PC-9 (cell line): ENCODE results near the gene MMP25. TPM values are rescaled to one million over a fixed set of nuclear protein-coding genes. Genes with fewer than 3 reads are reported as not detected.
A peak's percentile ranks its signal among the peaks of the same experiment; 100 is the strongest.

Source experiments
- BruUV-seq: library from RNA; stranded (reverse); fragments of 400-500 nt; replicated peaks from 2 replicates; lab custom pipeline; 2021; lab: Mats Ljungman, UMichigan
- CTCF ChIA-PET: fragments of 300-600 bp; sonication (Branson Sonifier 250); formaldehyde crosslinking; loops from one replicate; lab custom pipeline; 2022; ENCODE audit warnings: antibody characterized with exemption; lab: Charles Lee
- POLR2A ChIA-PET: fragments of 300-600 bp; sonication (Branson Sonifier 250); formaldehyde crosslinking; loops from one replicate; lab custom pipeline; 2022; ENCODE audit warnings: antibody characterized with exemption; ENCODE audit not compliant: unreplicated experiment; lab: Charles Lee
- DNase-seq, 2 experiments: peaks; one replicate each; pipeline versions ENCODE4 v3.0.0 to v3.0.0-alpha.2; 2015 to 2022; ENCODE audit warnings: mixed read lengths in 1 of 2
- H2AFZ ChIP-seq: fragments of 200-600 bp; sonication (generic); 2 replicates; pipeline ENCODE4 v1.8.1; 2017; ENCODE audit warnings: antibody characterized with exemption
- H3F3A ChIP-seq: fragments of 200-600 bp; sonication (generic); 2 replicates; pipeline ENCODE4 v1.8.1; 2017; ENCODE audit warnings: antibody characterized with exemption, mild to moderate bottlenecking, low read depth; ENCODE audit not compliant: insufficient read depth
- H3K27ac ChIP-seq: fragments of 200-600 bp; sonication (generic); 2 replicates; pipeline ENCODE4 v1.6.1; 2016; ENCODE audit warnings: mixed run types
- H3K27me3 ChIP-seq: fragments of 200-600 bp; sonication (generic); 2 replicates; pipeline ENCODE4 v1.6.1; 2016; ENCODE audit warnings: low read depth, mixed run types; ENCODE audit not compliant: insufficient read depth
- H3K36me3 ChIP-seq: fragments of 200-600 bp; sonication (generic); 2 replicates; pipeline ENCODE4 v1.6.1; 2016; ENCODE audit warnings: low read depth, mixed run types
- H3K4me1 ChIP-seq: fragments of 200-600 bp; sonication (generic); replicated peaks from 2 replicates; pipeline ENCODE4 v1.6.1; 2016; ENCODE audit warnings: mixed run types; ENCODE audit not compliant: insufficient read depth
- H3K4me2 ChIP-seq: fragments of 200-600 bp; sonication (generic); 2 replicates; pipeline ENCODE4 v1.6.1; 2017; ENCODE audit warnings: mixed run types
- H3K4me3 ChIP-seq: fragments of 200-600 bp; sonication (generic); 2 replicates; pipeline ENCODE4 v1.6.1; 2016; ENCODE audit warnings: mixed run types
- H3K79me2 ChIP-seq: fragments of 200-600 bp; sonication (generic); 2 replicates; pipeline ENCODE4 v1.6.1; 2017; ENCODE audit warnings: low read depth, mixed run types
- H3K9me2 ChIP-seq: fragments of 200-600 bp; sonication (generic); 2 replicates; pipeline ENCODE4 v1.8.1; 2017; ENCODE audit warnings: mild to moderate bottlenecking; ENCODE audit not compliant: insufficient read depth
- H3K9me3 ChIP-seq: fragments of 200-600 bp; sonication (generic); 2 replicates; pipeline ENCODE4 v1.8.1; 2016; ENCODE audit warnings: low read depth; ENCODE audit not compliant: insufficient read depth
- H4K20me1 ChIP-seq: fragments of 200-600 bp; sonication (generic); 2 replicates; pipeline ENCODE4 v1.8.1; 2017; ENCODE audit not compliant: insufficient read depth
- EZH2 ChIP-seq: fragments of 200-600 bp; sonication (generic); IDR thresholded peaks from 2 replicates; pipeline ENCODE4 v1.8.0; 2017; ENCODE audit warnings: antibody characterized with exemption, low read depth
- intact Hi-C: fragments of 100-400 bp; cut with micrococcal nuclease; formaldehyde crosslinking; loops from one replicate; pipeline ENCODE4 v1.10.0; 2022; ENCODE audit not compliant: unreplicated experiment
- total RNA-seq: library from RNA; stranded (reverse); gene quantifications from 2 replicates; pipeline ENCODE4 v1.2.3, GENCODE V29; 2021
- TF ChIP-seq, protein P1 (sequence below): fragments of 200-600 bp; sonication (generic); conservative IDR thresholded peaks from 2 replicates; pipeline ENCODE4 v1.6.1; 2017; ENCODE audit warnings: mixed run types, antibody characterized with exemption, mild to moderate bottlenecking, moderate library complexity

Gene MMP25
- total RNA-seq, 1 experiment from 2014 or later = 0.83 TPM

DNA sequence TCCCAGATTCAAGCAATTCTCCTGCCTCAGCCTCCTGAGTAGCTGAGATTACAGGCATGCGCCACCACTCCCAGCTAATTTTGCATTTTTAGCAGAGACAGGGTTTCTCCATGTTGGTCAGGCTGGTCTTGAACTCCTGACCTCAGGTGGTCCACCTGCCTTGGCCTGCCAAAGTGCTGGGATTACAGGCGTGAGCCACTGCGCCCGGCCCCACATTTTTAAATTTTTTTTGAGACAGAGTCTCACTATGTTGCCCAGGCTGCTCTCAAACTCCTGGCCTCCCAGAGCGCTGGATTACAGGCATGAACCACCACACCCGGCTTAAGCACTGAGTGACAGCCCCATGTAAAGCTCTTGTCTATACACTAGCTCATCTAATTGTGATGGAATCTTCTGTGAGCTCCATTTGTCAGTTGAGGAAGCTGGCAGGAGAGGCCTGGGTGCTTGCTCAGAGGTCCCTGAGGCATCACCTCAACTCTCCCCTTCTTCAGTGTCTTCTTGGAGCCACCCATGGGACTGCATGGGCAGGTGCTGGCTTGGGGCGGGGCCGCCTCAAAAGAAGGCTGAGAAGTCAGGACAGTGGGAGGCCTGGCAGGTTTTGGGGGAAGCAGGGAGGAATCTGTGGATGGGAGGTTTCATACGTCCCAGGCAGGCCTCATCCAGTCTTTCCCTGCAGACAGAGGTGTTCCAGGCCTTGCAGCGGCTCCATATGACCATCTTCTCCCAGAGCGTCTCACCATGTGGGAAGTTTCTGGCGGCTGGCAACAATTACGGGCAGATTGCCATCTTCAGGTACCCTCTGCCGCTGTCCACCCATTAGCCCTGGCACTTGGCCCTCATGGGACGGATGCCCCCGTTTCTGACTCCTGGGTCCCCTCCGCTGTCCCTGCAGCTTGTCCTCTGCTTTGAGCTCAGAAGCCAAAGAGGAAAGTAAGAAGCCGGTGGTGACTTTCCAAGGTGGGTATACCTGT, 21.0 kb upstream of the MMP25 start:
- peaks cover 13% of the 10 kb centered on the region for H3K4me1 ChIP-seq
- no peak for DNase-seq
- H3K27me3 ChIP-seq = no peaks in the 10 kb centered on the region
- no peak overlapping the region for H2AFZ ChIP-seq
- intact Hi-C loops = no loop called here
- H3K79me2 ChIP-seq = peaks cover 27% of the 10 kb centered on the region
- ChIA-PET CTCF (interaction anchor here (0.6 to 0.7 kb wide), 6 partner anchors 21 to 158 kb away, joined by 3 to 15 read pairs (median 5); no protein-coding TSS in a partner anchor), POLR2A (interaction anchor here (0.6 to 0.7 kb wide), 2 partner anchors 15 to 1292 kb away, joined by 3 to 24 read pairs; no protein-coding TSS in a partner anchor)
- peaks cover 10% of the 10 kb centered on the region for H4K20me1 ChIP-seq
- H3K4me2 ChIP-seq = peak overlapping the region; percentile 100
- H3K9me3 ChIP-seq = no peaks in the 10 kb centered on the region
- peaks cover 11% of the 10 kb centered on the region for H3K36me3 ChIP-seq
- no peaks in the 10 kb centered on the region for H3K9me2 ChIP-seq
- H3F3A ChIP-seq = peaks cover 51% of the 10 kb centered on the region
- no peak overlapping the region; the same call in 1 of the 2 replicates for H3K4me3 ChIP-seq
- TF ChIP-seq EZH2 = no peak
- TF ChIP-seq, protein P1, sequence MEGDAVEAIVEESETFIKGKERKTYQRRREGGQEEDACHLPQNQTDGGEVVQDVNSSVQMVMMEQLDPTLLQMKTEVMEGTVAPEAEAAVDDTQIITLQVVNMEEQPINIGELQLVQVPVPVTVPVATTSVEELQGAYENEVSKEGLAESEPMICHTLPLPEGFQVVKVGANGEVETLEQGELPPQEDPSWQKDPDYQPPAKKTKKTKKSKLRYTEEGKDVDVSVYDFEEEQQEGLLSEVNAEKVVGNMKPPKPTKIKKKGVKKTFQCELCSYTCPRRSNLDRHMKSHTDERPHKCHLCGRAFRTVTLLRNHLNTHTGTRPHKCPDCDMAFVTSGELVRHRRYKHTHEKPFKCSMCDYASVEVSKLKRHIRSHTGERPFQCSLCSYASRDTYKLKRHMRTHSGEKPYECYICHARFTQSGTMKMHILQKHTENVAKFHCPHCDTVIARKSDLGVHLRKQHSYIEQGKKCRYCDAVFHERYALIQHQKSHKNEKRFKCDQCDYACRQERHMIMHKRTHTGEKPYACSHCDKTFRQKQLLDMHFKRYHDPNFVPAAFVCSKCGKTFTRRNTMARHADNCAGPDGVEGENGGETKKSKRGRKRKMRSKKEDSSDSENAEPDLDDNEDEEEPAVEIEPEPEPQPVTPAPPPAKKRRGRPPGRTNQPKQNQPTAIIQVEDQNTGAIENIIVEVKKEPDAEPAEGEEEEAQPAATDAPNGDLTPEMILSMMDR = no peak
- BruUV-seq = no TSS peak
- H3K27ac ChIP-seq = no peak overlapping the region

DNA sequence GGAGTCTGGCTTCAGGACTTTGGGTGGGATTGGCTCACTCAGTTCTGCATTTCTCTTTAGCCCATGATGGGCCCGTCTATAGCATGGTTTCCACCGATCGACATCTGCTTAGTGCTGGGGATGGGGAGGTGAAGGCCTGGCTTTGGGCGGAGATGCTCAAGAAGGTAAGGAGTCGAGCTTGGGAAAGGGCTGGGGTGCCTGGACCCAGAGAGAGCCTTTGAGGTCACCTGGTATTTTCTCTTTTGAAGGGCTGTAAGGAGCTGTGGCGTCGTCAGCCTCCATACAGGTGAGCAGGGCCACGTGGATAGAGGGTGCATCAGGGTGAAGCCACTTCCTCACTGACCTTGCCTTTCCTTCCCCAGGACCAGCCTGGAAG, 20.4 kb upstream of the MMP25 start:
- Histone ChIP-seq H3F3A (peaks cover 52% of the 10 kb centered on the region), H3K36me3 (peaks cover 11% of the 10 kb centered on the region), H4K20me1 (peaks cover 10% of the 10 kb centered on the region), H3K27ac (no peak overlapping the region), H3K4me1 (peaks cover 16% of the 10 kb centered on the region), H2AFZ (no peak overlapping the region), H3K27me3 (no peaks in the 10 kb centered on the region), H3K4me2 (no peak overlapping the region), H3K4me3 (no peak overlapping the region), H3K9me2 (no peaks in the 10 kb centered on the region), H3K9me3 (no peaks in the 10 kb centered on the region), H3K79me2 (peaks cover 23% of the 10 kb centered on the region)
- TF ChIP-seq, protein P1 = no peak
- no peak for TF ChIP-seq EZH2
- ChIA-PET POLR2A (interaction anchor here (0.6 kb wide), 1 partner anchor 15 kb away, joined by 3 read pairs; no protein-coding TSS in a partner anchor), CTCF (no interaction called here)
- no peak for DNase-seq
- BruUV-seq = no TSS peak
- intact Hi-C loops = no loop called here

DNA sequence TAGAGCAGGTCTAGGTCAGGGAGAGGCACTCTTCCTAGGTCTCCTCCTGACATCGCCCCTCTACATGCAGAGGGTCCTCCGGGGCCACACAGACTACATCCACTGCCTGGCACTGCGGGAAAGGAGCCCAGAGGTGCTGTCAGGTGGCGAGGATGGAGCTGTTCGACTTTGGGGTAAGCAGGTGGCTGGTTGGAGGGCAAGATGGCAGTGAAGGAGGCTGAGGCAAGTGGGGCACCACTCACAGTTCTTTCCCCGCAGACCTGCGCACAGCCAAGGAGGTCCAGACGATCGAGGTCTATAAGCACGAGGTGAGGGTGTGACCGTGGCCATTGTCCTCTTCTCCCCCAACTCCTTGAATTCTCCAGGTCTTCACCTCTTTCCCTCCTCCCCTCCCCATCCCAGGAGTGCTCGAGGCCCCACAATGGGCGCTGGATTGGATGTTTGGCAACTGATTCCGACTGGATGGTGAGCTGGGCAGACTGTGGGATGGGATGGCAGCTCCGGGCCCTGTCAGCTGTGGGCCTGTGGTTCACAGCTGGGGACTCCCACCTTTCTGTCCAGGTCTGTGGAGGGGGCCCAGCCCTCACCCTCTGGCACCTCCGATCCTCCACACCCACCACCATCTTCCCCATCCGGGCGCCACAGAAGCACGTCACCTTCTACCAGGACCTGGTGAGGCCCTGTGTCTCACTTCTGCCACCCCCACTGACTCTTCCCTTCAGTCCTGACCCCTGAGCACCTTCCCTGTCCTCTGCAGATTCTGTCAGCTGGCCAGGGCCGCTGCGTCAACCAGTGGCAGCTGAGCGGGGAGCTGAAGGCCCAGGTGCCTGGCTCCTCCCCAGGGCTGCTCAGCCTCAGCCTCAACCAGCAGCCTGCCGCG, 19.5 kb upstream of the MMP25 start:
- H2AFZ ChIP-seq = no peak overlapping the region
- no peak for TF ChIP-seq EZH2
- TF ChIP-seq, protein P1 = no peak
- H3K79me2 ChIP-seq = peaks cover 14% of the 10 kb centered on the region
- peaks cover 6% of the 10 kb centered on the region; the same call in 1 of the 2 replicates for H3K36me3 ChIP-seq
- no peak for DNase-seq
- no peaks in the 10 kb centered on the region for H3K9me2 ChIP-seq
- H3K27ac ChIP-seq = no peak overlapping the region
- BruUV-seq = no TSS peak
- intact Hi-C loops = no loop called here
- H3K27me3 ChIP-seq = no peaks in the 10 kb centered on the region
- H3F3A ChIP-seq = peaks cover 52% of the 10 kb centered on the region
- no peak overlapping the region for H3K4me3 ChIP-seq
- H3K9me3 ChIP-seq = no peaks in the 10 kb centered on the region
- no peak overlapping the region for H3K4me2 ChIP-seq
- peaks cover 25% of the 10 kb centered on the region for H3K4me1 ChIP-seq
- ChIA-PET POLR2A (interaction anchor here (0.5 to 1.9 kb wide), 4 partner anchors 23 to 1214 kb away, joined by 7 to 17 read pairs (median 12); no protein-coding TSS in a partner anchor), CTCF (interaction anchor here (0.6 to 1.5 kb wide), 2 partner anchors 21 kb away, joined by 3 to 6 read pairs; no protein-coding TSS in a partner anchor)
- H4K20me1 ChIP-seq = peaks cover 4% of the 10 kb centered on the region
